DOHH2 (cell line): ENCODE results near the gene CCDC170.

Experiments
- H3F3A ChIP-seq: fragments of 200-600 bp; sonication (generic), shearing (Covaris generic); 2 replicates; pipeline ENCODE4 v1.6.0; 2016; ENCODE audit warnings: antibody characterized with exemption, mild to moderate bottlenecking; ENCODE audit not compliant: control insufficient read depth, insufficient read depth
- H3K27ac ChIP-seq: fragments of 200-600 bp; sonication (generic); 2 replicates; pipeline ENCODE4 v1.5.1; 2014; ENCODE audit warnings: low read depth, mild to moderate bottlenecking, low read length, moderate library complexity
- H3K27me3 ChIP-seq: fragments of 200-600 bp; sonication (generic); 2 replicates; pipeline ENCODE4 v1.6.1; 2014; ENCODE audit warnings: mild to moderate bottlenecking, low read length, mixed read lengths; ENCODE audit not compliant: control insufficient read depth
- H3K36me3 ChIP-seq: fragments of 200-600 bp; sonication (generic); 2 replicates; pipeline ENCODE4 v1.6.1; 2014; ENCODE audit warnings: mild to moderate bottlenecking, low read length, moderate library complexity, mixed read lengths; ENCODE audit not compliant: control insufficient read depth
- H3K4me1 ChIP-seq: fragments of 200-600 bp; sonication (generic); 2 replicates; pipeline ENCODE4 v1.6.1; 2014; ENCODE audit warnings: mild to moderate bottlenecking, low read length, mixed read lengths; ENCODE audit not compliant: control insufficient read depth
- H3K4me2 ChIP-seq: fragments of 200-600 bp; sonication (generic); 2 replicates; pipeline ENCODE4 v1.6.0; 2014; ENCODE audit warnings: mild to moderate bottlenecking, low read length, moderate library complexity
- H3K4me3 ChIP-seq: fragments of 200-600 bp; sonication (generic); 2 replicates; pipeline ENCODE4 v1.5.1; 2014; ENCODE audit warnings: mild to moderate bottlenecking, low read length, mixed read lengths
- H3K79me2 ChIP-seq: fragments of 200-600 bp; sonication (generic); 2 replicates; pipeline ENCODE4 v1.6.1; 2014; ENCODE audit warnings: mild to moderate bottlenecking, low read length, mixed read lengths; ENCODE audit not compliant: control insufficient read depth
- H3K9me2 ChIP-seq: fragments of 200-600 bp; sonication (generic); replicated peaks from 2 replicates; pipeline ENCODE4 v1.6.1; 2014; ENCODE audit warnings: mild to moderate bottlenecking, low read length, mixed read lengths; ENCODE audit not compliant: control insufficient read depth
- H3K9me3 ChIP-seq: fragments of 200-600 bp; sonication (generic); 2 replicates; pipeline ENCODE4 v1.6.1; 2014; ENCODE audit warnings: antibody characterized with exemption, low read length, mixed read lengths; ENCODE audit not compliant: control insufficient read depth, insufficient read depth
- H4K20me1 ChIP-seq: fragments of 200-600 bp; sonication (generic); 2 replicates; pipeline ENCODE4 v1.6.0; 2014; ENCODE audit warnings: low read depth, mild to moderate bottlenecking, antibody characterized with exemption, low read length, moderate library complexity; ENCODE audit not compliant: control insufficient read depth, insufficient read depth
- EZH2phosphoT487 ChIP-seq: fragments of 200-600 bp; sonication (generic); IDR thresholded peaks from 2 replicates; pipeline ENCODE4 v1.6.1; 2017; ENCODE audit warnings: borderline replicate concordance, mild to moderate bottlenecking, antibody characterized with exemption, low read length, moderate library complexity, mixed read lengths
- TF ChIP-seq, protein P1 (sequence below): fragments of 200-600 bp; sonication (generic); IDR thresholded peaks from one replicate; pipeline ENCODE4 v1.5.1; 2014; ENCODE audit warnings: antibody characterized with exemption, mild to moderate bottlenecking, low read depth, low read length; ENCODE audit not compliant: poor library complexity, severe bottlenecking

Gene CCDC170

DNA sequence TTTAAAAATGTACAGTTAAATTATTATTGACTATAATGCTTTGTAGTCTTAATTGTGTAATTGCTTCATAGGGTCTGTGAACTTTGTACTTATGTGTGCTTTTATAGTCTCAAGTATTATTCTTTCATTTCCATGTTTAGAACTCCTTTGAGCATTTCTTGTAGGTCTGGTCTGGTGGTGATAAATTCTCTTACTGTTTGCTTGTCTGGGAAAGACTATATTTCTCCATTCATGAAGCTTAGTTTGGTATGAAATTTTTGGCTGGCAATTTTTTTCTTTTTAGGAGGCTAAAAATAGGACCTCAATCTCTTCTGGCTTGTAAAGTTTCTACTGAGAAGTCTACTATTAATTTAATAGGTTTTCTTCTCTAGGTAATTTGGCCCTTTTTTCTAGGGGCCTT lies 67.4 kb downstream of the CCDC170 start:
- H3K4me3 ChIP-seq: no peak overlapping the region
- H3K4me1 ChIP-seq: no peaks in the 10 kb centered on the region
- no peaks in the 10 kb centered on the region; the same call in 1 of the 2 replicates for H3K9me2 ChIP-seq
- no peaks in the 10 kb centered on the region for H3K36me3 ChIP-seq
- no peaks in the 10 kb centered on the region for H3K9me3 ChIP-seq
- H3F3A ChIP-seq: no peaks in the 10 kb centered on the region
- no peak overlapping the region for H3K27ac ChIP-seq
- no peaks in the 10 kb centered on the region for H3K79me2 ChIP-seq
- no peaks in the 10 kb centered on the region for H3K27me3 ChIP-seq
- H4K20me1 ChIP-seq: no peaks in the 10 kb centered on the region
- TF ChIP-seq, protein P1, sequence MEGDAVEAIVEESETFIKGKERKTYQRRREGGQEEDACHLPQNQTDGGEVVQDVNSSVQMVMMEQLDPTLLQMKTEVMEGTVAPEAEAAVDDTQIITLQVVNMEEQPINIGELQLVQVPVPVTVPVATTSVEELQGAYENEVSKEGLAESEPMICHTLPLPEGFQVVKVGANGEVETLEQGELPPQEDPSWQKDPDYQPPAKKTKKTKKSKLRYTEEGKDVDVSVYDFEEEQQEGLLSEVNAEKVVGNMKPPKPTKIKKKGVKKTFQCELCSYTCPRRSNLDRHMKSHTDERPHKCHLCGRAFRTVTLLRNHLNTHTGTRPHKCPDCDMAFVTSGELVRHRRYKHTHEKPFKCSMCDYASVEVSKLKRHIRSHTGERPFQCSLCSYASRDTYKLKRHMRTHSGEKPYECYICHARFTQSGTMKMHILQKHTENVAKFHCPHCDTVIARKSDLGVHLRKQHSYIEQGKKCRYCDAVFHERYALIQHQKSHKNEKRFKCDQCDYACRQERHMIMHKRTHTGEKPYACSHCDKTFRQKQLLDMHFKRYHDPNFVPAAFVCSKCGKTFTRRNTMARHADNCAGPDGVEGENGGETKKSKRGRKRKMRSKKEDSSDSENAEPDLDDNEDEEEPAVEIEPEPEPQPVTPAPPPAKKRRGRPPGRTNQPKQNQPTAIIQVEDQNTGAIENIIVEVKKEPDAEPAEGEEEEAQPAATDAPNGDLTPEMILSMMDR: no peak
- no peak for TF ChIP-seq EZH2phosphoT487
- no peak overlapping the region for H3K4me2 ChIP-seq

DNA sequence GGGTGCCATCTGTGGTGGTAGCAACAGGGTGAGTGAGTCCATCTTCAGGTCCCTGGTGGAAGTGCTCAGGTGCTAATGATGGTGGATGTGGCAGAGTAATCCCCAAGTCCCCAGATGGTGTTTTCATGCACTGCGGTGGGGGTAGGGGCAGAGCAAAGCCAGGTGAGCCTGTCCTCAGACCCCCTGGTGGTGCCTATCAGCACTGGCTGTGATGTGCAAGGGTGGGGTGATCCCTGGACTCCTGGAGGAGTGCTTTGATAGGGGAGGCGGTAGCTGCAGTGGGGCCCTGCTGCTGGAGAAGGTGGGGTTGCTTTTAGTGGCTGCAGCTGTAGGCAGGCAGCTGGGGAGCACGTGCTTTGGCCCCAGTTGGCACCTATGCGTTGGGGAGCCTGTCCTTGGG lies 70.8 kb downstream of the CCDC170 start:
- no peak overlapping the region for H3K4me2 ChIP-seq
- no peaks in the 10 kb centered on the region for H3F3A ChIP-seq
- H3K36me3 ChIP-seq: no peaks in the 10 kb centered on the region
- H3K4me3 ChIP-seq: no peak overlapping the region
- H3K9me2 ChIP-seq: no peaks in the 10 kb centered on the region; the same call in 1 of the 2 replicates
- no peaks in the 10 kb centered on the region for H3K4me1 ChIP-seq
- TF ChIP-seq EZH2phosphoT487: no peak
- TF ChIP-seq, protein P1: no peak
- H4K20me1 ChIP-seq: no peaks in the 10 kb centered on the region
- H3K27ac ChIP-seq: no peak overlapping the region
- no peaks in the 10 kb centered on the region for H3K9me3 ChIP-seq
- no peaks in the 10 kb centered on the region for H3K79me2 ChIP-seq
- H3K27me3 ChIP-seq: no peaks in the 10 kb centered on the region

DNA sequence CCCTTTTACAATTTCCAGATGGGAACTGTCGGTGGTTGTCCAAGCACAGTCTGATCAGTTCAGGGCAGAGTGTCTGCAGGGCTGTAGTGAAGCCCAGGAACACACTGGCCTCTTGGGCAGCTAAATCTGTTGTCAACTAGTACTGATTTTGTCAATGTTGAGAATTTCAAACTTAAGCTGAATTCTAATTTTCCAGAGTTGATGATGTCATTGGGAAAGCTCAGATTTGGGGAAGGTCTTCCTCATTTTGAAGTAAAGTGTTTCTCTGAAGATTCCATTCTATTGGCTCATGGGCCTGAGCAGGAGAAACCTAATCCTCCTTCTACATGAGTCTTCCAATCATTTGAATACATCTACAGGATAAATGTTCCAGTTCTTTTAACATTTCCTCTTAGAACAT lies 72.1 kb downstream of the CCDC170 start:
- Histone ChIP-seq H3K4me3 (no peak overlapping the region), H3F3A (no peaks in the 10 kb centered on the region), H3K36me3 (no peaks in the 10 kb centered on the region), H3K9me2 (no peaks in the 10 kb centered on the region; the same call in 1 of the 2 replicates), H3K79me2 (no peaks in the 10 kb centered on the region), H3K4me1 (no peaks in the 10 kb centered on the region), H3K9me3 (no peaks in the 10 kb centered on the region), H3K4me2 (no peak overlapping the region), H4K20me1 (no peaks in the 10 kb centered on the region), H3K27ac (no peak overlapping the region), H3K27me3 (no peaks in the 10 kb centered on the region)
- TF ChIP-seq EZH2phosphoT487: no peak
- TF ChIP-seq, protein P1: no peak
